Left cardiac atrium (tissue), 4 donors: ENCODE results near the gene NCOA1. TPM values are rescaled to one million over a fixed set of nuclear protein-coding genes. Genes with fewer than 3 reads are reported as not detected.
"Not testable (repeated sequence)": the region's sequence is repeated elsewhere in the genome, so short reads cannot be mapped to it uniquely, and the experiment has no call there.

Experiments used
- ATAC-seq, 2 donors: fragments of 200-7000 bp; cut with Tn5 transposase; one replicate each; pipeline ENCODE4 v1.9.1; 2020; ENCODE audit warnings: mild to moderate bottlenecking in 2 of 2, moderate library complexity in 2 of 2
- DNase-seq: peaks from one replicate; pipeline ENCODE4 v3.0.0-alpha.2; 2020
- intact Hi-C, 2 donors: fragments of 100-400 bp; cut with DNase I; formaldehyde crosslinking; loops; one replicate each; pipeline versions ENCODE4 v1.14.1 to v1.15.1; 2022 to 2023
- total RNA-seq, 2 donors: library from RNA; stranded (reverse); fragmentation: NEBNext Ultra II Directional; extraction: Animal tissue kit (Norgen Biotek cat#: 25700); gene quantifications; one replicate each; pipeline ENCODE4 v1.2.1, GENCODE V29; 2021
- donor health status: DM: no; HTN: yes; CAD: no.
- donor health status: DM: no; HTN: yes; CAD: no; lungs with severe emphysema.
- donor health status: DM: yes; HTN: yes; CAD: no.
- donor health status: Dilated cardiomyopathy.

The NCOA1 gene
- total RNA-seq, 2 donors from 2014 or later: 34.3 to 35.2 TPM

DNA sequence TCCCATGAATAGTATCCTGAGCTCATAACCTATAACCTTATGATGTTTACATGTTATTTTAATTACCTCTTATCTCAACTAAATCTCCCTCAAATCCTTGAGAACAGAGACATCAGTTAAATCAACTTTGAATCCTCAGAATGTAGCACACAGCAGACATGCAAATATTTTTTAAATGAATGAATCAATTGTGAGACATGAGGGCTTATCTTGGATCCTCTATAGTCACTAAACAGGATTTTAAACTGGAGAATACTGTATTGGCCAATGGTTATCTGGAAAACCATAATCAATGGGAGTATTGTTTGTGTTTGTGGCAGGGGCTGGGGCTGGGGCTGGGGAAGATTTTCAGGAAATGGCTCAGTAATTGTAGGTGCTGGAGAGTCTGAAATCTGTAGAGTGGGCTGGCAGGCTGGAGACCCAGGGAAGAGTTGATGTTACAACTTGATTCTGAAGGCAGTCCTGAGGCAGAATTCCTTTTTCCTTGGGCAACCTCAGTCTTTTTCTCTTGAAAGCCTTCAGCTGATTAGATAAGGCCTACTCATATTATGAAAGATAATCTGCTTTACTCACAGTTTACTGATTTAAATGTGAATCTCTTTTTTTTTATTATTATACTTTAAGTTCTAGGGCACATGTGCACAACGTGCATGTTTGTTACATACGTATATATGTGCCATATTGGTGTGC, 106.3 kb downstream of the NCOA1 start:
- no peak for DNase-seq
- ATAC-seq: no peak
- intact Hi-C loops: no loop called here

DNA sequence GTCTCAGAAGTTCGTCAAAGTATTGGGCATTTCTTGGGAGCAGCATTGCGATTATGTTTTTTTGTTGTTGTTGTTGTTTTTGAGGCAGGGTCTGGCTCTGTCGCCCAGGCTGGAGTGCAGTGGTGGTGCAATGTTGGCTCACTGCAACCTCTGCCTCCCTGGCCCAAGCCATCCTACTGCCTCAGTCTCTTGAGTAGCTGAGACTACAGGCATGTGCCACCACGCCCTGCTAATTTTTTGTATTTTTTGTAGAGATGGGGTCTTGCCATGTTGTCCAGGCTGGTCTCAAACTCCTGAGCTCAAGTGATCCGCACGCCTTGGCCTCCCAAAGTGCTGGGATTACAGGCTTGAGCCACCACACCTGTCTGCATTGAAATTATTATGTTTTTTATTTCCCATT, 109.1 kb downstream of the NCOA1 start:
- ATAC-seq, DNase-seq: not testable (repeated sequence)

DNA sequence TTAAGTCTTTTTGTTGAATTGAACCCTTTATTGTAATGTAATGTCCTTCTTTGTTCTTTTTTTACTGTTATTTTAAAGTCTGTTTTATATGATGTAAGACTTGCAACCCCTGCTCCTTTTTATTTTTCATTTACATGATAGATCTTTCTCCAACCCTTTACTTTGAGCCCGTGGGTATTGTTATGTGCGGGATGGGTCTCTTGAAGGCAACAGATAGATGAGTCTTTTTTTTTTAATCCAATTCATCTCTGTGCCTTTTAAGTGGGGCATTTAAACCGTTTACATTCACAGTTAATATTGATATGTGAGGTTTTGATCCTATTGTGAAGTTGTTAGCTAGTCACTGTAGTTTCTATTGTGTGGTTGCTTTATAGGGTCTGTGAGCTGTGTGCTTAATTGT, 120.6 kb downstream of the NCOA1 start:
- intact Hi-C loops: no loop called here
- DNase-seq (no peak), ATAC-seq (no peak)

More for the DNA sequence above, 109.1 kb downstream of the NCOA1 start:
- intact Hi-C loops: not testable (repeated sequence)

DNA sequence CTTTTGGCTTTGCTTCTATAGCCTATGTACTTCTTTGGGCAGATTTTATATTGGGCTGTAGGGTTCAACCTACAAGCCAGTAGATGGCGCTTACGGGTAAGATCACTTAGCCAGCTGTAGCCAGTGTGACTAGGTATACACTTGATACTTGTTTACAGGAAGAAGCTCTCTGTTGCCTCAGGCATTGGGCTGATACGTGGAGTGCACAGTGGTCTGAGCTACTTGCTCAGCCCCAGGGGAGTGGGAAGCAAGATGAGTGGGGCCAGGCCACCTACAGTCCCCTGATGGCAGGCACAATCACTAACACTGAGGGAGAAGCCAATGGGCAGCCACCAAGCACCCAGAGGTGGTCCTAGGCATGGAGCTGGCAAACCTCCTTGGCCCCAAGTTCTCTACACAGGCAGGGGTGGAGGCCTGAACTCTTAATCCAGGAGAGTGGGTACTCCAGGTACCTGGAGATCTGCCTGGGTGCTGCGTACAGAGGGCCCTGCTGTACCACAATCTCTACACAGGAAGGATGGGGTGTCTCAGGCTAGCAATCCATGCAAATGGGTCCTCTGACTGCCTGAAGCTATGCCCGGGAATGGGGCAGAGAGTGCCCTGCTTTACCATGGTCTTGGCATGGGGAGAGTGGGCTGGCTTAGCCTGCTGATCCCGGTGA, 122.2 kb downstream of the NCOA1 start:
- ATAC-seq: no peak
- no peak for DNase-seq
- intact Hi-C loops: no loop called here

DNA sequence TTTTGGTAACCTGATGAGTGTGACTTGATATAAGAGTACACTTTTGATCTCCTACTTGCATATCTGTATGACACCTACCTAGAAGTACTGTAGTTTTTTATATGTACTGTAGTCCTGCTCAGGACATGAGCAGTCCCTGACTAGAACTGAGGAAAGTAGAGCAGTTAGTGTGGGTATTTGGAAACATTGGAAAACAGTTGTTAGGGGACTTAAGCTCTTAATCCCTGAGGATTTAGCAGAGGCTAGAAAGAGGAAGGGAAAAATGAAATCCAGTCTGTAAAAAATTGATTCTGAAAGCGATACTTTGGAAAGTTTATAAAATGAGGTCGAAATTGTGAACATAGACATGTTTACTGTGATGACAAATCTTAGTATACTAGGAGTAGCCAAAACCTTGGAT, 125.6 kb downstream of the NCOA1 start:
- DNase-seq: no peak
- intact Hi-C loops: no loop called here

DNA sequence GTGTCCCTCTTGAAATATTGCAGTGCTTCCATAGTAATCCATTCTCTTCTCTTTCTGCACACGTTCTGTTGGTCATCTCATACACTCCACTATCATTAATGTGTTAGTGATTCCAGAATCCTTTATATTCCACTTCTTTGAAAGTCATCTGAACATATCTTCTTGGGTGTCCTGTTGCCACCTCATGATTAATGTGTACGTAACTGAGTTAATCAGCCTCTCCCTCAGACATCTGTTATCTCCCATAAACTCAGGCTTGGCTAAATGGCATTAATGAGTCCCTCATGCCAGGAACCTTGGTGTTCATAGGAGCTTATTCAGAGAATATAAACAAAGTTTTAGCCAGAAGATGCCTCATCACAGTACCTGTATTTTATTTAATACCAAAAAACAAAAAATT, 126.4 kb downstream of the NCOA1 start:
- no peak for DNase-seq
- intact Hi-C loops: no loop called here
- peak in 1 of 2 donors; percentile 63 for ATAC-seq

More for the DNA sequence above, 125.6 kb downstream of the NCOA1 start:
- no peak for ATAC-seq

DNA sequence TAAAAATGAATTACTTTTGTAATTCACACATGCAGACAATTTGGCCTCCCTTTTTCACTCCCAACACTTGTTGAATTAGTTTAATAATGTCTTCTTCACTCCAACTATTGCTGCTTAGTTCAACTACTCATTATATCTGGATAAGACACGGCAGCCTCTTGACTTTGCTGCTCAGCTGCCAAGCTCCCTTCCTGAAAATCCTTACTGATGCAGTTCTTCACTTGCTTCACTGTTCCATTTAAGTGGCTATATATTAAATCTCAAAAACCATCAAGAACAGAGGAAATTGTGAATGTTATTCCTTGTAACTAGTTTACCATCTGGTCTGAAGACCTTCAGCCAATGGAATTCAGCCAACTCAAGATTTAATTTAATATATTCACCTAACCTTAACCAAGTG, 127.1 kb downstream of the NCOA1 start:
- intact Hi-C loops: no loop called here
- DNase-seq (no peak), ATAC-seq (no peak)

DNA sequence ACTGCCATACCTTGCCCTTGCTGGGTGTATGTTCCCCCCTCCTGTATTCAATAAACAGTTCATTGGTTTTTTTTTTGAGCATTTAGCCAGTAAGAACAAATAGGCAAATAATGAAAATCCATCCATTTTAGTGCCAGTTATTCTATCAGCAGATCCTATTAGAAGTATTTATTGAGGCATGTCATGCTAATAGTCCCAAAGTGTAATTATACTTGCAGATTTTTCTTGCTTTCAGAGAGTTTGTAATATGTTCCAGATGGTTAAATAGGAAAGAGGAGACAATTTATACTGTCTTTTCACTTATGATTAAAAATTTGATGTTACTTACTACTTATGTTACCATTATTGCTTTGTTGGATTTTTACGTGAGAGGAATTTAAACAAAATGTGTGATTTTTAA, 127.6 kb downstream of the NCOA1 start:
- ATAC-seq (no peak), DNase-seq (no peak)
- intact Hi-C loops: no loop called here

DNA sequence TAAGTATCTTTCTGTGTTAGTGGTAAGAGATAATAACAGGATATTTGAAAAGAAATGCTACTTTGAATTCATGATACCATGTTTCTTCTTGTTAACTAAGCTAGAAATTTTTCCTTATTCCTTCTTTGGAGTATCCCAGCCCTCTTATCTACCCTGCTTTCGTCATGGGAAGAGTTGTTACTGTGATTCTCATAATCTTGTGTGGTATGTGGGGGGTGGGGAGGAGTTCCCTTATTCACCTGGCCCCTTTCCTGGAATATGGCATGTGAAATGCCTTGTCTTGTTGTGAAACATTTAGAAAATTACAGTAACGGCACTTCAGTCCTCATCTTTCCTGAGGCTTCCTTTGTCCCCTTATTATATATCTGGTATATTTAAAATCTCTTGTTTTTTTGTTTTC, 129.9 kb downstream of the NCOA1 start:
- DNase-seq (no peak), ATAC-seq (peak in 1 of 2 donors; percentile 80)
- intact Hi-C loops: no loop called here

DNA sequence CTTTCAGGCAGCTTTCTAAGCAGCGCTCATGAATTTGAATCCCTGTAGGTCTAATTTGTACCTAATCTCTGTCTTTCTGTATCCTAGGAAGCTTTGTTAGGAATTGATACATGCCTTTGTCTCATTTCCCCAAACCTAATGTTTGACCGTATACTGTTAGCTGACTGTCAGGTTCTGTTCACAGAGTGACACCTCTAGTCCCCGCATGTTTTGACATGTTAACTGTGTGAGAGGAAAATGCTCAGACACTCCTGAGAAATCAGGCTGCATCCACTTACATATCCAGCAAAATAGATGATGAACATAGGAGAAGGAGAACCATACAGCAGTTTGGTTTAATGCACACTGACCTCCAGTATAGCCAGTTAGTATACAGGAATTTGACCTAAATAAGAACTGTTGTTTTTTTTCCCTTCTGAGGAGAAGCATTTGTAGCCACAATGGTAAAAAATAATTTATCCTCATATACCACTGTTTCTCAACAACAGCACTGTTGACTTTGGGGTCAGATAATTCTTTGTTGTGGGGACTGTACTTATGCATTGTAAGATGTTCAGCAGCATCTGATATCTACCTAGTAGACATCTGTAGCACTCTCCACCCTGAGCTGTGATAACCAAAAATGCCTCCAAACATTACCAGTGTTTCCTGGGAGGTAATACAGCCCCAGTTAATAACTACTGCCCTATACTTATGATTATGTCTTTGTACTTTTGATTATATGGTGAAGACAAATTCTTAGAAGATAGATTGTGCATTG, 130.9 kb downstream of the NCOA1 start:
- DNase-seq: no peak
- no peak for ATAC-seq
- intact Hi-C loops: no loop called here

DNA sequence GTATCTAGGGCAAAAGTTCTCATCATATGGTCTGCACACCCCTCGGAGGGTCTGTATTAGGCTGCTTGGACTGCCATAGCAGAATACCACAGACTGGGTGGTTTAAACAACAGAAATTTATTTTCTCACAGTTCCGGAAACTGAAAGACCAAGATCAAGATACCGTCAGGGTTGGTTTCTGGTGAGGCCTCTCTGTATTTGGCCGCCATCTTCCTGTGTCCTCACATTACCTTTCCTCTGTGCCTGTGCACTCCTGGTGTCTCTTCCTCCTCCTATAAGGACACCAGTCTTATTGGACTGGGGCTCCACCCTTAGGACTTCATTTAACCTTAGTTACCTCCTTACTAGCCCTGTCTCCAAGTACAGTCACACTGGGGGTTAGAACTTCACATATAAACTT, 132.5 kb downstream of the NCOA1 start:
- intact Hi-C loops: no loop called here
- ATAC-seq (no peak), DNase-seq (no peak)

DNA sequence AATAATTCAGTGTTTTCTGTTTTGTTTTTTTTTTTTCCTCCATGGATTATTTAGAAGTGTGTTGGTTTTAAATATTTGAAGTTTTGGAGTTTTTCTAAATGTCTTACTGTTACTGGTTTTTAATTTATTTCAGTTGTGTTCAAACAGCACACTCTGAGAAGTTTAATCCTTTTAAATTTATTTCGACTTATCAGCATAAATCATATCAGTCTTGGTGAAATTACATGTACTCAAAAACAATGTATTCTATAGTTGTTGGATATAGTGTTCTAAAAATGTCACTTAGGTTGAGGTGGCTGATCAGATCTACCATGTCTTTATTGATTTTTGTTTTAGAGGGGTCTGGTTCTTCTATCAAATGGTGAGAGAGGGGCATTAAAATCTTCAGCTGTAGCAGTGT, 134.7 kb downstream of the NCOA1 start:
- no peak for ATAC-seq

DNA sequence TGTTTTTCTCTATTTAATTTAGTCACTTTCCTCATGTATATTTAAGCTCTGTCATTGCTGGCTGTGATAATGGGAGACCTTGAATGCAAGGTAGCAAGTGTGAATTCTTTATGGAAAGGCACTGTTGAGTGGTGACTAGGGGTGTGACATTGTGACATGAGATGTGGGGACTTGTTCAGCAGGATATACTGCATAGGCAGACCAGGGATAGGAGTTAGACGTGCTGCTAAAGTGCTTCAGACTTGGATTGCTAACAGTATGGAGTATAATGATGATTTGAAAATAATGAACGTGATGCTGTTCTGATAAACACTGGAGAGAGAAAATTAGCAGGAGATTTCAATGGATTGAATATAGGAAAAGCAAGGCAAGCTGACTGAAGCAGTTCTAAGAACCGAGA, 135.1 kb downstream of the NCOA1 start:
- DNase-seq (no peak), ATAC-seq (no peak)
- intact Hi-C loops: no loop called here

More for the DNA sequence above, 134.7 kb downstream of the NCOA1 start:
- intact Hi-C loops: no loop called here
- DNase-seq: no peak

DNA sequence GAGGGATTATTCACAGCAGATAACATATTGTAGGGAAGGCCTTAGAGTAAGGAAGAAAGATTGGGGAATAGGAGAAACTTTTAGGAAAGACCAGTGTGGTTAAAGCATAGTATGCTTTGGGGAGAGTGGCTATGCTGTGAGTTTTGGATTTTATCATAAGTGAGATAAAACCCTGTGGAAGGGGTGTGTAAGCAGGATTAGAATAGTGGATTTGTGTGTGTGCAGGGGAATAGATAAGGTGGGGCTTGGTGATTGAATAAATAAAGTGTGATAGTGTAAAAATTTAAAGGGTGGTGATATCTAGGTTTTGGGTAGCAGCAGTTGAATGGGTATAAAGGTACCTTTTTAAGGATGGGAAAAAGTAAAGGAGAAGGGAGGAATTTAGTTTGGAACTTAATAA, 137.7 kb downstream of the NCOA1 start:
- ATAC-seq: no peak

DNA sequence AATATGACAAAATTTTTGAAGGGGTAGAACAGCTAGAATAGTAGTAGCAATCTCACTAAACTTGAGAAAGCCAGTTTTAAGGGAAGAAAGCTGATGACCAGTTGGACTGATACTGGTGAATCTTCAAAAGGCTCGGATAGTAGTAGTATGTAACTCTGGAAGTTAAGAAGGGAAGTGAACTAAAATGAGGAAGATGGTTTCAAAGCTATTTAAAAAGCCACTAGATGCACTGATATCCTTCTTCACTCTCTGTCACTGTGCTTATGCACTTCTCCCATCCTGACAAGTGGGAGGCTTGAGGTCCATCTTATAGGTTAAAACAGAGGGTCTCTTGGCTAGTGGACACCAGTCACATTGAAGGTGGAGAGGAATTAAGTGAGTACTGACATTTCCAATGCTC, 141.1 kb downstream of the NCOA1 start:
- no peak for ATAC-seq
- intact Hi-C loops: no loop called here
- DNase-seq: no peak

More for the DNA sequence above, 137.7 kb downstream of the NCOA1 start:
- DNase-seq: no peak
- intact Hi-C loops: no loop called here

DNA sequence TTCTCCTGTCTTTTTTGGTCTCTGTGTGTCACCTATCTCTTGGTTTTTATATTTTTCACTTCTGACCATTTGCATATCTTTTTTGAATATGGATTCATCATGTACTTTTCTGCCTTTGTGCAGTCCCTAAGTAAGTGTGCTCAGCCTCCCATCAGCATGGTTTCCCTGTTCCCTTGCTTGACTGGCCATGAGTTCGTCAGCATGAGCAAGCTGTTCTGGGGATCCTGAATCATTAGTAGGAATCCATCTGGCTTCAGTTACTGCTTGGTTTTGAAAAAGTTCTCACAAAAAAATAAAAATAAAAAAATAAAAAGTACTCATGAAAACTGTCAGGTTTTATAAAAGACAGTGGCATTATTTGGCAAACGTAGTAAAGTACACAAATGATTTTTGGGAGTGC, 144.1 kb downstream of the NCOA1 start:
- intact Hi-C loops: no loop called here
- ATAC-seq (peak in 1 of 2 donors; percentile 32), DNase-seq (no peak)

DNA sequence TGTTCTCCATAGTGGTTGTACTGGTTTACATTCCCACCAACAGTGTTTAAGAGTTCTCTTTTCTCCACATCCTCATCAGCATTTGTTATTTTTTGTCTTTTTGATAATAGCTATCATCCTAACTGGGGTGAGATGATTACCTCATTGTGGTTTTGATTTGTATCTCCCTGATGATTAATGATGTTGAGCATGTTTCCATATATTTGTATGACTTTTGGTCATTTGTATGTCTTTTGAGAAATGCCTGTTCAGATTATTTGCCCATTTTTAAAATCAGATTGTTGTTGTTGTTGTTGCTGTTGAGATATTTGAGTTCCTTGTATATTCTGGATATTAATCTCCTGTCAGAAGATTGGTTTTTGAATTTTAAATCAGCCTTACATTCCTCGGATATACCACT, 147.5 kb downstream of the NCOA1 start:
- no peak for DNase-seq
- no peak for ATAC-seq
- intact Hi-C loops: no loop called here

DNA sequence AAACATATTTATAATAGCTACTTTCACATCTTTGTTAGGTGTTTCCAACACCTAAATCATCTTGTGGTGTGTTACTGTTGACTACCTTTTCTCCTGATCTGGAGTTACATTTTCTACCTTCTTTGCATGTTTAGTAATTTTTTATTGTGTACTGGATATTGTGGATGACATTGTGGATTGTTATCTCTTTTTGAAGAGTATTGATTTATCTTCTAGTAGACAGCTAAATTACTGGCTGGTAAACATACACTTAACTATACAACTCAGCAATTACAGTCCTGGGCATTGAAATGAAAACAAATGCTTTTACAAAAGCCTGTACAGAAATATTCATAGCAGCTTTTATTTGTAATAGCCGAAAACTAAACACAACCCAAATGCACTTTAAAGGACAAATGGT, 151.3 kb downstream of the NCOA1 start:
- ATAC-seq (no peak), DNase-seq (no peak)
- intact Hi-C loops: no loop called here

DNA sequence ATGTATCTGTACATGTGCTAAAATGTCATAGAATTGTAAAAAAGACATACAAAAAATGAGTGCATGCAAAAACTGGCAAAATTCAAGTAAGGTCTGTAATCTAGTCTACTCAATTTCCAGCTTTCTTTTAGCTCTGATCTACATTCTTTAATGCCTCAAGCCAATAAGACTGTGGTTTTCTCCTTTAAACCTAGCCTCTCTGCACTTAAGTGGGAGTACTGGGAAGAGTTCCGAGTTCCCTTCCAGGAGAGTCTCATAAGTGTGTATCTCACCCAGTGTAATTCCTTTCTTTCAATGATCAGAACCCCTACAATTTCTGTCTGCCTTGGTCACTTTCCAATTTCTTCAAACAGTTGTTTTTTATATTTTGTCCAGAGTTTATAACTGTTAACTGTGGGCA, 152.0 kb downstream of the NCOA1 start:
- no peak for DNase-seq
- ATAC-seq: no peak
- intact Hi-C loops: no loop called here

DNA sequence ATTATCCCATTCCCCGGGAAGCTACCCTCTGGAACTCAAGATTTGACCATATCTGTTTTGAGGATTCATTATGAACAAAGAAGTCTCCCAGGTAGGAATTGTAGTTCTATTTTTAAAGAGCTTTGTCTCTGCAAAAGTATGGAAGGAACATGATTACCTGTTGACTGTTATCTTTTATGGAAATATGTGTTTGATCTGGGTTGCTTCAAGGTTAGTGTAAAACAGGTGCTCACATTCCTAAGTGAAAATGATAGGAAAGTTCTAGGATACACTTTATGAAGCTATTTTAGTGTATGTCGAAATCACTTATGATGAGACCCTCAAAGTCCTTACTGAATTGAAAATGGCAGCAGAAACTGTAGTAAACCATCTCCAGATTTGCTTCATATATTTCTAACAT, 153.0 kb downstream of the NCOA1 start:
- DNase-seq: no peak

More for the DNA sequence above, 153.0 kb downstream of the NCOA1 start:
- intact Hi-C loops: no loop called here
- ATAC-seq: no peak
